SK-N-SH (cell line): Measurements from ENCODE around the gene DLG2. TPM values are rescaled to one million over a fixed set of nuclear protein-coding genes. Genes with fewer than 3 reads are reported as not detected.

Experiments
- CTCF ChIA-PET: fragments of 300-600, 350-600 bp; formaldehyde crosslinking; extraction: SDS; loops from one replicate; lab custom pipeline; 2021; lab: Yijun Ruan, JAX
- POLR2A ChIA-PET: fragments of 350-600 bp; sonication (Branson Sonifier 250); formaldehyde crosslinking; extraction: SDS; loops from one replicate; lab custom pipeline; 2020; ENCODE audit warnings: antibody characterized with exemption, inconsistent platforms; lab: Yijun Ruan, JAX
- DNase-seq: peaks from one replicate; pipeline ENCODE4 v3.0.0; 2012
- H2AFZ ChIP-seq: fragments of 200-600 bp; sonication (generic); 2 replicates; pipeline ENCODE4 v1.8.1; 2016; ENCODE audit warnings: antibody characterized with exemption, mild to moderate bottlenecking, low read depth
- H3F3A ChIP-seq: fragments of 200-600 bp; sonication (generic); replicated peaks from 2 replicates; pipeline ENCODE3; 2016; ENCODE audit warnings: antibody characterized with exemption, mild to moderate bottlenecking; ENCODE audit not compliant: insufficient read depth
- H3K27ac ChIP-seq, 2 experiments: fragments of 200-500 bp in 1 of 2; fragments of 200-600 bp in 1 of 2; sonication (Bioruptor generic) in 1 of 2; sonication (generic), shearing (Covaris generic) in 1 of 2; 2 replicates each; pipeline versions ENCODE4 v1.5.1 to v1.6.1; 2014 to 2016; ENCODE audit warnings: low read depth in 2 of 2, inconsistent platforms in 1 of 2, low read length in 1 of 2, mild to moderate bottlenecking in 1 of 2, mixed read lengths in 1 of 2
- H3K27me3 ChIP-seq: fragments of 200-600 bp; sonication (generic), shearing (Covaris generic); 2 replicates; pipeline ENCODE4 v1.6.1; 2016; ENCODE audit warnings: mixed run types; ENCODE audit not compliant: insufficient read depth
- H3K36me3 ChIP-seq, 2 experiments: fragments of 200-500 bp in 1 of 2; fragments of 200-600 bp in 1 of 2; sonication (Bioruptor generic) in 1 of 2; sonication (generic) in 1 of 2; replicated peaks in 1 of 2; 2 replicates each; pipeline versions ENCODE3 to v1.5.1; 2014 to 2016; ENCODE audit warnings: low read length in 1 of 2, mild to moderate bottlenecking in 1 of 2; ENCODE audit not compliant: insufficient read depth in 2 of 2, control insufficient read depth in 1 of 2
- H3K4me1 ChIP-seq, 2 experiments: fragments of 200-500 bp in 1 of 2; fragments of 200-600 bp in 1 of 2; sonication (Bioruptor generic) in 1 of 2; sonication (generic), shearing (Covaris generic) in 1 of 2; 2 replicates each; pipeline versions ENCODE4 v1.5.1 to v1.6.1; 2014 to 2016; ENCODE audit warnings: low read depth in 1 of 2, low read length in 1 of 2, mixed run types in 1 of 2; ENCODE audit not compliant: insufficient read depth in 2 of 2, control insufficient read depth in 1 of 2
- H3K4me2 ChIP-seq: fragments of 200-600 bp; sonication (generic), shearing (Covaris generic); 2 replicates; pipeline ENCODE4 v1.6.1; 2017; ENCODE audit warnings: mixed run types
- H3K4me3 ChIP-seq, 2 experiments: fragments of 200-500 bp in 1 of 2; fragments of 200-600 bp in 1 of 2; sonication (Bioruptor generic) in 1 of 2; sonication (generic), shearing (Covaris generic) in 1 of 2; 2 replicates each; pipeline versions ENCODE4 v1.5.1 to v1.8.1; 2014 to 2016; ENCODE audit warnings: low read depth in 2 of 2, inconsistent platforms in 1 of 2, low read length in 1 of 2, mild to moderate bottlenecking in 1 of 2, mixed read lengths in 1 of 2, moderate library complexity in 1 of 2
- H3K79me2 ChIP-seq: fragments of 200-600 bp; sonication (generic); 2 replicates; pipeline ENCODE4 v1.8.1; 2017; ENCODE audit warnings: mild to moderate bottlenecking; ENCODE audit not compliant: insufficient read depth
- H3K9ac ChIP-seq: fragments of 200-600 bp; sonication (generic); 2 replicates; pipeline ENCODE4 v1.6.1; 2017; ENCODE audit warnings: mixed run types
- H3K9me2 ChIP-seq: fragments of 200-600 bp; sonication (generic); 2 replicates; pipeline ENCODE4 v1.6.1; 2017; ENCODE audit warnings: mixed run types
- H3K9me3 ChIP-seq: fragments of 200-600 bp; sonication (generic); 2 replicates; pipeline ENCODE4 v1.6.1; 2017; ENCODE audit warnings: mixed run types, mild to moderate bottlenecking, moderate library complexity
- H4K20me1 ChIP-seq: fragments of 200-600 bp; sonication (generic); 2 replicates; pipeline ENCODE4 v1.6.1; 2017; ENCODE audit warnings: mild to moderate bottlenecking, mixed run types; ENCODE audit not compliant: insufficient read depth
- CHD2 ChIP-seq: fragments of 150-350 bp; IDR thresholded peaks from 2 replicates; pipeline ENCODE4 v1.6.1; 2018; ENCODE audit warnings: low read length; ENCODE audit not compliant: partially characterized antibody
- CTCF ChIP-seq: fragments of 200-600 bp; sonication (generic); IDR thresholded peaks from 2 replicates; pipeline ENCODE4 v1.6.1; 2017; ENCODE audit warnings: antibody characterized with exemption, mild to moderate bottlenecking, moderate library complexity
- EP300 ChIP-seq, 2 experiments: IDR thresholded peaks; 2 replicates each; pipeline versions ENCODE4 v1.4.0 to v1.6.1; 2012; ENCODE audit warnings: borderline replicate concordance in 1 of 2, low read depth in 1 of 2, low read length in 1 of 2
- FOSL2 ChIP-seq: IDR thresholded peaks from 2 replicates; pipeline ENCODE4 v1.4.0; 2012; ENCODE audit warnings: low read depth, mild to moderate bottlenecking, moderate library complexity, borderline replicate concordance
- FOXM1 ChIP-seq: IDR thresholded peaks from 2 replicates; pipeline ENCODE4 v1.4.0; 2012; ENCODE audit warnings: low read depth, mild to moderate bottlenecking
- GABPA ChIP-seq: IDR thresholded peaks from 2 replicates; pipeline ENCODE4 v1.4.0; 2012; ENCODE audit warnings: low read depth, mild to moderate bottlenecking
- GATA2 ChIP-seq: sonication (generic); formaldehyde crosslinking; IDR thresholded peaks from 2 replicates; pipeline ENCODE4 v1.5.0; 2020; ENCODE audit warnings: mild to moderate bottlenecking, missing genetic modification reagents
- IRF3 ChIP-seq: fragments of 150-350 bp; IDR thresholded peaks from 2 replicates; pipeline ENCODE4 v1.6.1; 2016; ENCODE audit warnings: mild to moderate bottlenecking, low read depth, low read length
- MAX ChIP-seq: IDR thresholded peaks from 2 replicates; pipeline ENCODE4 v1.4.0; 2012; ENCODE audit warnings: low read depth
- MEF2A ChIP-seq: IDR thresholded peaks from 2 replicates; pipeline ENCODE4 v1.4.0; 2012; ENCODE audit warnings: low read depth, borderline replicate concordance
- MXI1 ChIP-seq: IDR thresholded peaks from 2 replicates; pipeline ENCODE4 v1.6.1; 2012; ENCODE audit warnings: mild to moderate bottlenecking, low read depth, low read length, improper control_type of control experiment
- NFIC ChIP-seq: IDR thresholded peaks from 2 replicates; pipeline ENCODE4 v1.4.0; 2012; ENCODE audit warnings: borderline replicate concordance
- POLR2AphosphoS5 ChIP-seq: IDR thresholded peaks from 2 replicates; pipeline ENCODE4 v1.6.1; 2012; ENCODE audit warnings: low read depth, low read length
- RCOR1 ChIP-seq: fragments of 150-350 bp; IDR thresholded peaks from 2 replicates; pipeline ENCODE4 v1.6.1; 2017; ENCODE audit warnings: antibody characterized with exemption, low read length
- RXRA ChIP-seq: IDR thresholded peaks from 2 replicates; pipeline ENCODE4 v1.4.0; 2012; ENCODE audit warnings: low read depth, mild to moderate bottlenecking, borderline replicate concordance
- SIN3A ChIP-seq: IDR thresholded peaks from 2 replicates; pipeline ENCODE4 v1.6.1; 2012; ENCODE audit warnings: low read depth, mild to moderate bottlenecking, low read length, moderate library complexity, borderline replicate concordance
- TAF1 ChIP-seq: IDR thresholded peaks from 2 replicates; pipeline ENCODE4 v1.6.1; 2012; ENCODE audit warnings: low read depth, mild to moderate bottlenecking, low read length, moderate library complexity, borderline replicate concordance
- TCF12 ChIP-seq: IDR thresholded peaks from 2 replicates; pipeline ENCODE4 v1.4.0; 2012
- USF1 ChIP-seq: IDR thresholded peaks from 2 replicates; pipeline ENCODE4 v1.4.0; 2012; ENCODE audit warnings: low read depth, borderline replicate concordance
- USF2 ChIP-seq: fragments of 150-350 bp; IDR thresholded peaks from 2 replicates; pipeline ENCODE4 v1.6.1; 2017; ENCODE audit warnings: antibody characterized with exemption, low read length, low read depth, borderline replicate concordance
- YY1 ChIP-seq: IDR thresholded peaks from 2 replicates; pipeline ENCODE4 v1.4.0; 2012; ENCODE audit warnings: low read depth, mild to moderate bottlenecking
- whole genome bisulfite sequencing: methylation state at CpG from one replicate; pipeline ENCODE4 v1.1.6; 2017; ENCODE audit warnings: low lambda C conversion rate; 5-methylcytosine and 5-hydroxymethylcytosine counted together
- polyA plus RNA-seq, 3 experiments: library from polyadenylated mRNA; depleted of rRNA; stranded (reverse); fragments of >200 nt; gene quantifications; 2 replicates each; pipeline ENCODE4 v1.2.3, GENCODE V29; 2012

DLG2 gene
- polyA plus RNA-seq, 1 of the 3 experiments (the other 2 are of a cell fraction) = 0.21 TPM

GRCh38 chr11:83663988-83664387 lies 1963.2 kb downstream of the DLG2 start:
- no peaks in the 10 kb centered on the region for H3F3A ChIP-seq
- no peaks in the 10 kb centered on the region for H3K36me3 ChIP-seq
- DNase-seq = no peak
- 79% methylated on average over 4 of the region's 4 CpGs for WGBS
- no peak overlapping the region for H3K4me2 ChIP-seq
- no peak overlapping the region for H3K27ac ChIP-seq
- no peaks in the 10 kb centered on the region for H3K79me2 ChIP-seq
- ChIA-PET CTCF (interaction anchor here (1.1 to 1.2 kb wide), 2 partner anchors 13 to 31 kb away, joined by 3 read pairs; no protein-coding TSS in a partner anchor), POLR2A (no interaction called here)
- H3K9ac ChIP-seq = no peak overlapping the region
- TF ChIP-seq CTCF (no peak), TAF1 (no peak), YY1 (no peak), GABPA (no peak), CHD2 (no peak), RCOR1 (no peak), USF2 (no peak), MAX (no peak), POLR2AphosphoS5 (no peak), GATA2 (CRISPR knock-in tag) (no peak), RXRA (no peak)
- H4K20me1 ChIP-seq = no peaks in the 10 kb centered on the region
- H2AFZ ChIP-seq = no peak overlapping the region
- no peaks in the 10 kb centered on the region for H3K9me2 ChIP-seq
- H3K4me1 ChIP-seq = peaks cover 0 to 22% of the 10 kb centered on the region in 2 experiments; a peak in 1 of 4 replicates
- H3K27me3 ChIP-seq = no peaks in the 10 kb centered on the region
- H3K9me3 ChIP-seq = no peaks in the 10 kb centered on the region
- H3K4me3 ChIP-seq = no peak overlapping the region

GRCh38 chr11:83663446-83663845 lies 1963.7 kb downstream of the DLG2 start:
- H3K9me2 ChIP-seq = no peaks in the 10 kb centered on the region
- no peaks in the 10 kb centered on the region for H3F3A ChIP-seq
- no peaks in the 10 kb centered on the region for H3K9me3 ChIP-seq
- no peaks in the 10 kb centered on the region for H4K20me1 ChIP-seq
- peaks cover 0 to 22% of the 10 kb centered on the region in 2 experiments; a peak in 1 of 4 replicates for H3K4me1 ChIP-seq
- ChIA-PET POLR2A (no interaction called here), CTCF (interaction anchor here (1.2 kb wide), 1 partner anchor 13 kb away, joined by 3 read pairs; no protein-coding TSS in a partner anchor)
- no peaks in the 10 kb centered on the region for H3K36me3 ChIP-seq
- 55% methylated on average over 3 of the region's 3 CpGs for WGBS
- H3K9ac ChIP-seq = no peak overlapping the region
- H3K79me2 ChIP-seq = no peaks in the 10 kb centered on the region
- no peak overlapping the region for H3K4me3 ChIP-seq
- no peak for TF ChIP-seq FOSL2
- TF ChIP-seq IRF3 = no peak
- no peak for TF ChIP-seq NFIC
- TF ChIP-seq RCOR1 = no peak
- no peak for TF ChIP-seq USF1
- no peak for TF ChIP-seq EP300 (IDR thresholded peaks at IDR 0.05; ENCODE audit: borderline replicate concordance in 1 of 2, low read depth in 1 of 2, low read length in 1 of 2)
- TF ChIP-seq CHD2 = no peak
- TF ChIP-seq MEF2A = no peak
- TF ChIP-seq SIN3A = no peak
- no peak for TF ChIP-seq TCF12
- TF ChIP-seq MXI1 = no peak
- no peak for TF ChIP-seq FOXM1
- no peak for TF ChIP-seq CTCF
- TF ChIP-seq GATA2 (CRISPR knock-in tag) = no peak
- no peak for TF ChIP-seq GABPA
- TF ChIP-seq POLR2AphosphoS5 = no peak
- no peak overlapping the region for H3K27ac ChIP-seq
- H3K4me2 ChIP-seq = no peak overlapping the region
- DNase-seq = no peak
- no peak overlapping the region for H2AFZ ChIP-seq
- no peaks in the 10 kb centered on the region for H3K27me3 ChIP-seq
